K562 (cell line): ENCODE data around the gene UFC1. TPM values are rescaled to one million over a fixed set of nuclear protein-coding genes. Genes with fewer than 3 reads are reported as not detected.
A peak's percentile ranks its signal among the peaks of the same experiment; 100 is the strongest.

Source experiments
- CBFA2T3 ChIP-seq: fragments of 450-650 bp; IDR thresholded peaks from 2 replicates; pipeline ENCODE4 v1.6.1; 2017
- HDGF ChIP-seq: fragments of 450-650 bp; IDR thresholded peaks from 2 replicates; pipeline ENCODE4 v1.6.1; 2016
- JUNB ChIP-seq: fragments of 450-650 bp; formaldehyde crosslinking; conservative IDR thresholded peaks from 2 replicates; pipeline ENCODE4 v1.4.0; 2020; ENCODE audit warnings: mild to moderate bottlenecking
- MITF ChIP-seq: IDR thresholded peaks from 2 replicates; pipeline ENCODE4 v1.6.1; 2014; ENCODE audit warnings: antibody characterized with exemption
- NELFE ChIP-seq: IDR thresholded peaks from 2 replicates; pipeline ENCODE4 v1.6.1; 2011; ENCODE audit warnings: mild to moderate bottlenecking; ENCODE audit not compliant: insufficient read depth, insufficient read length
- RBM17 ChIP-seq: fragments of 200-400 bp; formaldehyde crosslinking; IDR thresholded peaks from 2 replicates; pipeline ENCODE4 v1.6.1; 2017; ENCODE audit warnings: low read depth, mild to moderate bottlenecking, low read length, borderline replicate concordance
- SMAD4 ChIP-seq: fragments of 250-450 bp; sonication (Bioruptor Pico); conservative IDR thresholded peaks from 2 replicates; pipeline ENCODE4 v1.8.0; 2021; ENCODE audit warnings: inconsistent platforms, mild to moderate bottlenecking, moderate library complexity
- ZBTB33 ChIP-seq: sonication (generic); formaldehyde crosslinking; IDR thresholded peaks from 2 replicates; pipeline ENCODE4 v1.8.1; 2023; ENCODE audit warnings: mild to moderate bottlenecking, missing genetic modification reagents
- polyA plus RNA-seq, 8 experiments: library from polyadenylated mRNA; depleted of rRNA in 4 of 8; stranded (reverse) in 5 of 8; unstranded in 3 of 8; fragments of >200 nt; fragmentation: Nextera tagmentation in 2 of 8; fragmentation: Illumina TruSeq in 1 of 8; extraction: Ambion mirVana in 2 of 8; extraction: Trizol in 1 of 8; gene quantifications; 2 replicates each; pipeline versions ENCODE4 v1.2.1 to v1.2.3, GENCODE V29; 2011 to 2014; ENCODE audit warnings: inconsistent platforms in 1 of 8, missing spikeins in 1 of 8
- total RNA-seq, 7 experiments: library from RNA; depleted of rRNA in 6 of 7; stranded (reverse); fragments of >200 nt in 6 of 7; fragmentation: Illumina TruSeq in 2 of 7; extraction: Trizol in 2 of 7; gene quantifications; 2 replicates each; pipeline versions ENCODE4 v1.2.1 to v1.2.3, GENCODE V29; 2011 to 2021; ENCODE audit warnings: low replicate concordance in 1 of 7
- TF ChIP-seq, protein P1 (sequence below): fragments of 250-450 bp; sonication (Bioruptor Pico); IDR thresholded peaks from 2 replicates; pipeline ENCODE4 v1.8.0; 2021; ENCODE audit warnings: moderate library complexity, mild to moderate bottlenecking, inconsistent platforms
- TF ChIP-seq, protein P2 (sequence below): sonication (generic); formaldehyde crosslinking; IDR thresholded peaks from 2 replicates; pipeline ENCODE4 v1.8.0; 2022; ENCODE audit warnings: mild to moderate bottlenecking, missing genetic modification reagents

UFC1 gene
- total and polyA plus RNA-seq, 9 of the 15 experiments (the other 6 are each of a cell fraction or from before 2014, with no cell fraction given), result 92.8 to 220 (median 161) TPM

- peak; percentile 75 for TF ChIP-seq MITF
- no peak for TF ChIP-seq ZBTB33
- TF ChIP-seq, protein P1, sequence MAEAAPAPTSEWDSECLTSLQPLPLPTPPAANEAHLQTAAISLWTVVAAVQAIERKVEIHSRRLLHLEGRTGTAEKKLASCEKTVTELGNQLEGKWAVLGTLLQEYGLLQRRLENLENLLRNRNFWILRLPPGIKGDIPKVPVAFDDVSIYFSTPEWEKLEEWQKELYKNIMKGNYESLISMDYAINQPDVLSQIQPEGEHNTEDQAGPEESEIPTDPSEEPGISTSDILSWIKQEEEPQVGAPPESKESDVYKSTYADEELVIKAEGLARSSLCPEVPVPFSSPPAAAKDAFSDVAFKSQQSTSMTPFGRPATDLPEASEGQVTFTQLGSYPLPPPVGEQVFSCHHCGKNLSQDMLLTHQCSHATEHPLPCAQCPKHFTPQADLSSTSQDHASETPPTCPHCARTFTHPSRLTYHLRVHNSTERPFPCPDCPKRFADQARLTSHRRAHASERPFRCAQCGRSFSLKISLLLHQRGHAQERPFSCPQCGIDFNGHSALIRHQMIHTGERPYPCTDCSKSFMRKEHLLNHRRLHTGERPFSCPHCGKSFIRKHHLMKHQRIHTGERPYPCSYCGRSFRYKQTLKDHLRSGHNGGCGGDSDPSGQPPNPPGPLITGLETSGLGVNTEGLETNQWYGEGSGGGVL (CRISPR knock-in tag), result no peak
- TF ChIP-seq JUNB (CRISPR knock-in tag), result no peak
- no peak for TF ChIP-seq CBFA2T3
- TF ChIP-seq, protein P2, sequence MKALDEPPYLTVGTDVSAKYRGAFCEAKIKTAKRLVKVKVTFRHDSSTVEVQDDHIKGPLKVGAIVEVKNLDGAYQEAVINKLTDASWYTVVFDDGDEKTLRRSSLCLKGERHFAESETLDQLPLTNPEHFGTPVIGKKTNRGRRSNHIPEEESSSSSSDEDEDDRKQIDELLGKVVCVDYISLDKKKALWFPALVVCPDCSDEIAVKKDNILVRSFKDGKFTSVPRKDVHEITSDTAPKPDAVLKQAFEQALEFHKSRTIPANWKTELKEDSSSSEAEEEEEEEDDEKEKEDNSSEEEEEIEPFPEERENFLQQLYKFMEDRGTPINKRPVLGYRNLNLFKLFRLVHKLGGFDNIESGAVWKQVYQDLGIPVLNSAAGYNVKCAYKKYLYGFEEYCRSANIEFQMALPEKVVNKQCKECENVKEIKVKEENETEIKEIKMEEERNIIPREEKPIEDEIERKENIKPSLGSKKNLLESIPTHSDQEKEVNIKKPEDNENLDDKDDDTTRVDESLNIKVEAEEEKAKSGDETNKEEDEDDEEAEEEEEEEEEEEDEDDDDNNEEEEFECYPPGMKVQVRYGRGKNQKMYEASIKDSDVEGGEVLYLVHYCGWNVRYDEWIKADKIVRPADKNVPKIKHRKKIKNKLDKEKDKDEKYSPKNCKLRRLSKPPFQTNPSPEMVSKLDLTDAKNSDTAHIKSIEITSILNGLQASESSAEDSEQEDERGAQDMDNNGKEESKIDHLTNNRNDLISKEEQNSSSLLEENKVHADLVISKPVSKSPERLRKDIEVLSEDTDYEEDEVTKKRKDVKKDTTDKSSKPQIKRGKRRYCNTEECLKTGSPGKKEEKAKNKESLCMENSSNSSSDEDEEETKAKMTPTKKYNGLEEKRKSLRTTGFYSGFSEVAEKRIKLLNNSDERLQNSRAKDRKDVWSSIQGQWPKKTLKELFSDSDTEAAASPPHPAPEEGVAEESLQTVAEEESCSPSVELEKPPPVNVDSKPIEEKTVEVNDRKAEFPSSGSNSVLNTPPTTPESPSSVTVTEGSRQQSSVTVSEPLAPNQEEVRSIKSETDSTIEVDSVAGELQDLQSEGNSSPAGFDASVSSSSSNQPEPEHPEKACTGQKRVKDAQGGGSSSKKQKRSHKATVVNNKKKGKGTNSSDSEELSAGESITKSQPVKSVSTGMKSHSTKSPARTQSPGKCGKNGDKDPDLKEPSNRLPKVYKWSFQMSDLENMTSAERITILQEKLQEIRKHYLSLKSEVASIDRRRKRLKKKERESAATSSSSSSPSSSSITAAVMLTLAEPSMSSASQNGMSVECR (CRISPR knock-in tag), result peak; percentile 79; the same call in 1 of the 2 replicates
- no peak for TF ChIP-seq NELFE
- TF ChIP-seq RBM17, result no peak
- TF ChIP-seq HDGF, result no peak
- peak; percentile 8 for TF ChIP-seq SMAD4
These were observed 48.3 kb downstream of the UFC1 start, which contains the start of gene NDUFS2 (continued) for GRCh38 chr1:161201836-161202712.
